Spleen (tissue), 11 donors: ENCODE data around the gene ACSF3. TPM values are rescaled to one million over a fixed set of nuclear protein-coding genes. Genes with fewer than 3 reads are reported as not detected.
"Not testable (repeated sequence)": the region's sequence is repeated elsewhere in the genome, so short reads cannot be mapped to it uniquely, and the experiment has no call there.

ENCODE experiments used
- DNase-seq: peaks from one replicate; pipeline ENCODE4 v3.0.0-alpha.2; 2020
- H3K27ac ChIP-seq, 8 donors: fragments of 200-600 bp; sonication (generic) in 7 of 8; 1 replicate in 4 of 8; 2 replicates in 4 of 8; pipeline versions ENCODE4 v1.5.0 to v1.8.0; 2016 to 2021; ENCODE audit warnings: inconsistent platforms in 4 of 8, mild to moderate bottlenecking in 4 of 8, moderate library complexity in 1 of 8
- H3K27me3 ChIP-seq, 7 donors: fragments of 200-600 bp; sonication (generic) in 6 of 7; replicated peaks in 1 of 7; 1 replicate in 4 of 7; 2 replicates in 3 of 7; pipeline versions ENCODE4 v1.5.0 to v1.8.0; 2016 to 2021; ENCODE audit warnings: inconsistent platforms in 3 of 7, mild to moderate bottlenecking in 1 of 7
- H3K36me3 ChIP-seq, 6 donors: fragments of 200-600 bp; sonication (generic) in 5 of 6; 1 replicate in 4 of 6; 2 replicates in 2 of 6; pipeline versions ENCODE4 v1.5.0 to v1.8.0; 2016 to 2021; ENCODE audit warnings: inconsistent platforms in 2 of 6
- H3K4me1 ChIP-seq, 6 donors: fragments of 200-600 bp; sonication (generic) in 5 of 6; 1 replicate in 3 of 6; 2 replicates in 3 of 6; pipeline versions ENCODE4 v1.5.0 to v1.8.0; 2016 to 2021; ENCODE audit warnings: inconsistent platforms in 3 of 6
- H3K4me3 ChIP-seq, 8 donors: fragments of 200-600 bp; sonication (generic) in 7 of 8; 1 replicate in 4 of 8; 2 replicates in 4 of 8; pipeline versions ENCODE4 v1.5.0 to v1.8.0; 2016 to 2021; ENCODE audit warnings: inconsistent platforms in 4 of 8, mild to moderate bottlenecking in 4 of 8, moderate library complexity in 2 of 8
- H3K9me3 ChIP-seq, 8 donors: fragments of 200-600 bp; sonication (generic) in 7 of 8; 1 replicate in 4 of 8; 2 replicates in 4 of 8; pipeline versions ENCODE4 v1.5.0 to v1.8.0; 2016 to 2021; ENCODE audit warnings: inconsistent platforms in 4 of 8
- POLR2A ChIP-seq, 3 donors: fragments of 450-650 bp; IDR thresholded peaks; one replicate each; pipeline ENCODE4 v1.5.1; 2017; ENCODE audit warnings: antibody characterized with exemption in 3 of 3, mild to moderate bottlenecking in 1 of 3
- POLR2AphosphoS5 ChIP-seq, 3 donors: sonication (generic); formaldehyde crosslinking; IDR thresholded peaks; one replicate each; pipeline ENCODE4 v1.5.1; 2017; ENCODE audit warnings: antibody characterized with exemption in 3 of 3
- WGBS, 5 donors: extraction: QIAGEN DNeasy Blood & Tissue Kit in 3 of 5; methylation state at CpG; one replicate each; pipeline versions ENCODE4 v1.1.5 to v1.1.7; 2013 to 2018; 5-methylcytosine and 5-hydroxymethylcytosine counted together
- intact Hi-C: fragments of 100-400 bp; cut with DNase I; formaldehyde crosslinking; loops from one replicate; pipeline ENCODE4 v1.15.0; 2023; ENCODE audit warnings: low total_unique reads
- polyA plus RNA-seq, 3 donors: library from polyadenylated mRNA; stranded (reverse); fragments of 200-250 nt; gene quantifications; one replicate each; pipeline ENCODE4 v1.2.1, GENCODE V29; 2013
- total RNA-seq, 7 donors: library from RNA; depleted of rRNA in 3 of 7; stranded (reverse); fragments of >200 nt in 3 of 7; fragmentation: NEBNext Ultra II Directional in 4 of 7; extraction: Animal tissue kit (Norgen Biotek cat#: 25700) in 4 of 7; gene quantifications; one replicate each; pipeline versions ENCODE4 v1.1.0 to v1.2.1, GENCODE V29; 2016 to 2021
- TF ChIP-seq, protein P1 (sequence below), 11 experiments: fragments of 200-600 bp in 7 of 11; fragments of 450-650 bp in 4 of 11; sonication (generic) in 4 of 11; IDR thresholded peaks in 8 of 11; conservative IDR thresholded peaks in 3 of 11; 1 replicate in 7 of 11; 2 replicates in 4 of 11; pipeline versions ENCODE4 v1.4.0 to v1.8.0; 2016 to 2021; ENCODE audit warnings: antibody characterized with exemption in 11 of 11, inconsistent platforms in 4 of 11, mild to moderate bottlenecking in 1 of 11
- donor health status: healthy with polysubstance abuse.
- donor health status: DM: no; HTN: no; CAD: no; lungs with moderate emphysema.
- donor health status: DM: no; HTN: no; CAD: no.
- donor health status: Bipolar disorder and iron deficiency.
- donor health status: healthy.
- donor health status: DM: no; HTN: no; CAD: no.
- donor health status: DM: yes; HTN: yes; CAD: no.

ACSF3 gene
- total and polyA plus RNA-seq, 10 donors: 35.4 to 68.1 (median 49.1) TPM

DNA sequence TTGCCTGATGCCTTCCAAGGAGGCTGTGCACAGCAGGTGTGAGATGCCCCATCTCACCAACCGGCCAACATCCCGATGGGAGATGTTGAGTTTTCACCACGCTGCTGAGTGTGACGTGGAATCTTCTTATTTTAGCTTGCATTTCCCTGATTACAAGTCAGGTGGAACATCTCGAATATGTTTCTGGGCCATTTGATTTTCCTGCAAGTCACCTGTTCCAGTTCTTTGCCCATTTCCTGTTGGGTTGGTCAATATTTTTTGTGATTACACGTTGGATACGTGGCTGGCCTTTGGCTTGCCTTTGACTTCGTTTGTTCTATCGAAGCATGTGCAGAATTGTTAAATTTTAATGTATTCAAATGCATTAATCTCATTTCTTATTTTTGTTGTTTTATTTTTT lies 69.6 kb downstream of the ACSF3 start:
- no peaks in the 10 kb centered on the region for H3K9me3 ChIP-seq
- H3K27ac ChIP-seq: peak overlapping the region in 4 of 8 donors; percentile 53 to 75 (median 73)
- H3K4me3 ChIP-seq: no peak overlapping the region
- H3K4me1 ChIP-seq: peaks cover 8 to 34% (median 13%) of the 10 kb centered on the region in 6 donors
- WGBS, 5 donors: 76 to 86% (median 76%) methylated on average over 9 of the region's 9 CpGs
- DNase-seq: no peak
- H3K27me3 ChIP-seq: peaks cover 0 to 48% (median 0%) of the 10 kb centered on the region in 7 donors
- no peak for TF ChIP-seq POLR2AphosphoS5 (IDR thresholded peaks at IDR 0.05)
- TF ChIP-seq, protein P1, sequence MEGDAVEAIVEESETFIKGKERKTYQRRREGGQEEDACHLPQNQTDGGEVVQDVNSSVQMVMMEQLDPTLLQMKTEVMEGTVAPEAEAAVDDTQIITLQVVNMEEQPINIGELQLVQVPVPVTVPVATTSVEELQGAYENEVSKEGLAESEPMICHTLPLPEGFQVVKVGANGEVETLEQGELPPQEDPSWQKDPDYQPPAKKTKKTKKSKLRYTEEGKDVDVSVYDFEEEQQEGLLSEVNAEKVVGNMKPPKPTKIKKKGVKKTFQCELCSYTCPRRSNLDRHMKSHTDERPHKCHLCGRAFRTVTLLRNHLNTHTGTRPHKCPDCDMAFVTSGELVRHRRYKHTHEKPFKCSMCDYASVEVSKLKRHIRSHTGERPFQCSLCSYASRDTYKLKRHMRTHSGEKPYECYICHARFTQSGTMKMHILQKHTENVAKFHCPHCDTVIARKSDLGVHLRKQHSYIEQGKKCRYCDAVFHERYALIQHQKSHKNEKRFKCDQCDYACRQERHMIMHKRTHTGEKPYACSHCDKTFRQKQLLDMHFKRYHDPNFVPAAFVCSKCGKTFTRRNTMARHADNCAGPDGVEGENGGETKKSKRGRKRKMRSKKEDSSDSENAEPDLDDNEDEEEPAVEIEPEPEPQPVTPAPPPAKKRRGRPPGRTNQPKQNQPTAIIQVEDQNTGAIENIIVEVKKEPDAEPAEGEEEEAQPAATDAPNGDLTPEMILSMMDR (IDR thresholded peaks at IDR 0.05 in 8 of 11, conservative IDR thresholded peaks at IDR 0.05 in 3 of 11): no peak
- no peak for TF ChIP-seq POLR2A (IDR thresholded peaks at IDR 0.05)
- H3K36me3 ChIP-seq: no peaks in the 10 kb centered on the region
- intact Hi-C loops: loop anchor here (10.0 kb wide), 1 partner anchor 218 kb away; no protein-coding TSS in a partner anchor

DNA sequence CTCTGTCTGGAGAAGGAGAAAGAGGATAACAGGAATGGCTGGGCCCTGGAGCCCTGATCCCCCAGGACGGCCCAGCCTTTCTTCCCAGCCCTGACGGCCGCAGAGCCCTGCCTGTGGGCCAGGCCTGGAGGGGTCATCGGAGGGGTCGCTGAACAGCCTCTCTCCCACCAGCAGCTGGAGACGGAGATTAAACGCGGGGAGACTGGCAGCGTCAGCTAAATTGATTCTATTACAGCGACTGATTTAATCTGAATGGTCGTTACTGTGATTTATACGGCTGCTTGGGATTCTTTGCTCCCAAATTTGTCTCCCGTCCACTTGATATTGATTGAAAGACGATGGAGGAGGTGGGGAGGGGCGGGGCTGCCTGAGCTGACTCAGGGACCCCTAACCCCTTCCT lies 70.8 kb downstream of the ACSF3 start:
- Histone ChIP-seq H3K36me3 (no peaks in the 10 kb centered on the region), H3K4me3 (no peak overlapping the region), H3K27me3 (peaks cover 0 to 60% (median 9%) of the 10 kb centered on the region in 7 donors), H3K27ac (peak overlapping the region in 6 of 8 donors; percentile 5 to 75 (median 67)), H3K9me3 (no peaks in the 10 kb centered on the region), H3K4me1 (peaks cover 8 to 44% (median 16%) of the 10 kb centered on the region in 6 donors)
- TF ChIP-seq, protein P1 (IDR thresholded peaks at IDR 0.05 in 8 of 11, conservative IDR thresholded peaks at IDR 0.05 in 3 of 11): no peak
- peak in 1 of 3 donors; percentile 50 for TF ChIP-seq POLR2AphosphoS5 (IDR thresholded peaks at IDR 0.05)
- no peak for TF ChIP-seq POLR2A (IDR thresholded peaks at IDR 0.05)
- intact Hi-C loops: loop anchor here (10.0 kb wide), 1 partner anchor 220 kb away; no protein-coding TSS in a partner anchor
- DNase-seq: no peak
- WGBS, 5 donors: 73 to 89% (median 80%) methylated on average over 15 of the region's 15 CpGs

DNA sequence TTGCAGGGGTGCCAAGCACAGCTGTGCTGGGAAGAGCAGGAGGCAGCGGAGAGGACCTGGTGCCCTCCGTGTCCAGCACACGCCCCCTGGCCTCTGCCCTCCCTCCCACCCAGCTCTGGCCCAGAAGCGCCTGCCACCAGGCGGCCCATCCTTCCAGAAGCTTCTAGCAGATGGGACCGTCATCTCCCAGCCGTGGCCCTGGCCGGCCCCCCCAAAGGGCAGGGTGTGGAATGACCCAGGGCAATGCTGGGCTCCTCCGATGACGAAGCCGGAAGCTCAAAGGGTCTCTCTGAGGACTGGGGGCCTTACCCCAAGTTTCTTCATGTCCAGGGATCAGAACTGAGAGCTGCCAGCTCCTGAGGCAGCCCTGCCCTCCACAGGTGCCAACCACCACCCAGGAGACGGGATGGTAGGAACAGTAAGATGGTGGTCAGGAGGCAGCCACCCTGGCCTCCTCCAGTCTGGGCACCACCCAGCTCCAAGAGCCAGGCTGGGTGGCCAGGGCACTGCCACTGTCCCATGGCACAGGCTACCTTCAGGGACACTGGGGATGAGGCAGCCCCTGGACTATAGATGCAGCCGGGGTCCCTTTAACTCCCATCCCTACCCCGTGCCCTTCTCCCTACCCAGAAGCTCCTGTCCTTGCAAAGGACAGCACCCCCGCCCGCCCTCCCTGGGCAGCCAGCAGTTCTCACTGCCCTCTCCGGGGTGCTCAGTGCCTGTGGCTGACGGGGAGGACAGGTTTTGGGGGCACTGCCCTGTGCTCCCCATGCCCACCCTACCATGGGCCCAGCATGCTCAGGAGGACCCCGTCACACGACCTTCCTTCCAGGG lies 71.4 kb downstream of the ACSF3 start:
- H3K4me1 ChIP-seq: peaks cover 8 to 50% (median 20%) of the 10 kb centered on the region in 6 donors
- TF ChIP-seq, protein P1 (IDR thresholded peaks at IDR 0.05 in 8 of 11, conservative IDR thresholded peaks at IDR 0.05 in 3 of 11): no peak
- TF ChIP-seq POLR2AphosphoS5 (IDR thresholded peaks at IDR 0.05) (peak in 1 of 3 donors; percentile 63), POLR2A (IDR thresholded peaks at IDR 0.05) (no peak)
- DNase-seq: no peak
- WGBS, 5 donors: 77 to 87% (median 81%) methylated on average over 16 to 20 of the region's 20 CpGs
- H3K9me3 ChIP-seq: no peaks in the 10 kb centered on the region
- H3K27me3 ChIP-seq: peaks cover 0 to 62% (median 14%) of the 10 kb centered on the region in 7 donors
- intact Hi-C loops: loop anchor here (5.0 to 10.0 kb wide), 2 partner anchors 220 to 428 kb away; no protein-coding TSS in a partner anchor
- H3K4me3 ChIP-seq: no peak overlapping the region
- no peaks in the 10 kb centered on the region for H3K36me3 ChIP-seq
- peak overlapping the region in 7 of 8 donors; percentile 5 to 75 (median 61) for H3K27ac ChIP-seq

DNA sequence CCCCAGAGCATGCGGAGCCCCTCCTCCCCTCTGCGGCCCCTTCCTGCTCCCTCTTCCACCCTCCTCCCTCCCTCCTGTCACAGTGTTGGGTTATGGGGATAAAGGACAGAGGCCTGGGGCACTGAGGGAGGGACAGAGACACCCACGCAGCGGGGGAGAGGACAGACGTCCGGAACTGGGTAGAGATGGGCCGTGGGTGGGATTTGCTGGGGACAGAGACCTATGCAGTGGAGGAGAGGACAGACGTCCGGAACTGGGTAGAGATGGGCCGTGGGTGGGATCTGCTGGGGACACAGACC lies 72.0 kb downstream of the ACSF3 start:
- H3K36me3 ChIP-seq, H3K4me3 ChIP-seq, H3K9me3 ChIP-seq, DNase-seq: not testable (repeated sequence)
- intact Hi-C loops: loop anchor here (5.0 to 10.0 kb wide), 2 partner anchors 221 to 428 kb away; no protein-coding TSS in a partner anchor
- H3K4me1 ChIP-seq: peaks cover 10 to 56% (median 25%) of the 10 kb centered on the region in 6 donors
- H3K27me3 ChIP-seq: peaks cover 0 to 68% (median 14%) of the 10 kb centered on the region in 7 donors
- peak in 1 of 3 donors; percentile 12 for TF ChIP-seq POLR2AphosphoS5 (IDR thresholded peaks at IDR 0.05)
- 72 to 82% (median 79%) methylated on average over 10 of the region's 10 CpGs for WGBS, 5 donors
- H3K27ac ChIP-seq: peak overlapping the region in 6 of 8 donors; percentile 5 to 75 (median 67)
